HG02571 (cell line): Measurements from ENCODE around the gene CXXC4.
A peak's percentile ranks its signal among the peaks of the same experiment; 100 is the strongest.

ENCODE experiments used
- ATAC-seq: cut with Tn5 transposase; IDR thresholded peaks from one replicate; pipeline ENCODE4 v1.9.1; 2021; ENCODE audit warnings: mild to moderate bottlenecking, moderate library complexity; ENCODE audit not compliant: unreplicated experiment

The CXXC4 gene

GRCh38 chr4:104490096-104490769, 4.5 kb downstream of the CXXC4 start:
- ATAC-seq = peak; percentile 42

- peak; percentile 26 for ATAC-seq
Measured at GRCh38 chr4:104489731-104490095, 5.0 kb downstream of the CXXC4 start.

- no peak for ATAC-seq
Measured at GRCh38 chr4:104488151-104488550, 6.5 kb downstream of the CXXC4 start.

DNA sequence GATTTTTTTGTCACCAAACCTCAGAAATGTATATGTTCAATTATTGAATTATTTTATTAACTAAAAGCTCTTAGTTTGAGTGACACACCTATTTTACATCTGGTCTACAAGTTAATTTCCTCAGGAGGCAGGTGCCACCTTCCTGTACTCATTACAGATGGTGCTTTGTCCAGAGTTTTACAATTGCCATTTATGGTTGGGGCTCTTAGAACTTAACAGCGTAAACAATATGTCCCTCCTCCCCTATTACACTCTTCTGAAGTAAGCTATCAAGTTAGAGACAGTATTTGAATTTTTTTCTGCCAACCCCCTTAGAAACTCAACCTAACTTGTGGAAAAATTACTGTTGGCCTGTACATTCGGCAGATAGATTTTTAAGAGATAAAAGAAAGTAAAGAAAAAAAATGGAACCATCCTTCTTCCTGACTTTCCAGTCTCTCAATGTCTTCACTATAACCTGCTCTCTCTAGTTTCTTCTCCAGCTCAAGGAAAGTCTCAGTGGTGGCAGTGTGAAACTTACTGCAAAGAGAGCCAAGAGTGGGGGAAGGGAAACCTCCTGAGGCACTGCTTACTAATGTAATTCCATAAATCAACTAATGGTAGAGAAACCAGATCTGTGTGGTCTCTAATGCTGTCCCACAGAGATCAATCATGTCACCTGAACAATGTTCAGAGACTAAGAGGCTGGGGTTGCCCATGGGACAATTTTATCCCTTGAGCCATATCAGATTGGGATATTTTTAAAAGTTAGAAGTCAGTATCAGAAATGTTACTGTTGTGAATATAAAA, 7.8 kb downstream of the CXXC4 start:
- no peak for ATAC-seq

DNA sequence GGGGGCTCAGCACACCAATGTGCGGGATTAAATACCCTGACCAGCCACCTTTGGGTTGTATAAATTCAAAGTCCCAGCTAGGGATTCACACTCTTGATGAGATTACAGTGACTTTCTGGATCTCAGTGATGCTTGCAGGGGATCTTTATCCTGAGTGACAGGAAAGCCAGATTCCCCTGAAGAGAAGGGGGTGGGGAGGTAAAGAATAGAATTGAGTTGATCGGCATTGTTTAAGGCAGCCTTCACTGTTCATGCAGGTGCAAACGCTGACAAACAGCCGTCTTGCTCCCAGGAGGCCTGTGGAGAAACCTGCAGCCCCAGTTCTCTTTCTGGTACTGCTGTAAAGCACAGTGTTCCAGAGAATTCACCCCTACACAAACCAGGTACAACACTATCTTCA, 19.0 kb downstream of the CXXC4 start:
- no peak for ATAC-seq

DNA sequence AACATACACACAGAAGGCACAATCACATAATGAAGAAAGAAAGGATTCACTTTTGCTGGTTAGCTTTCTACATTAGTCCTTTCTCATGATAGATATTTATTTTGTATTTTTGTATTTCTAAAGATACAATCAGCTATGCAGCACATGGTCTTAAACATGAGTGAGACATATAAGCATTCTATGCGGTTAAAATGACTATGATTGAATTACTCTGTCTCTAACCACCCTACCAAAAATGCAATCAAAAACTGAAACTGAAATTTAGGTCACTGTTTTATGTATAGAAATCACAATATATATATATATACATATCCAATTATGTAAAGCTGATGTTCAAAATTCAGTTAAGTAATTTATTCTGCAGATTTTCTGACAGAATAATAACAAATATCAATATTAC, 21.9 kb downstream of the CXXC4 start:
- no peak for ATAC-seq

DNA sequence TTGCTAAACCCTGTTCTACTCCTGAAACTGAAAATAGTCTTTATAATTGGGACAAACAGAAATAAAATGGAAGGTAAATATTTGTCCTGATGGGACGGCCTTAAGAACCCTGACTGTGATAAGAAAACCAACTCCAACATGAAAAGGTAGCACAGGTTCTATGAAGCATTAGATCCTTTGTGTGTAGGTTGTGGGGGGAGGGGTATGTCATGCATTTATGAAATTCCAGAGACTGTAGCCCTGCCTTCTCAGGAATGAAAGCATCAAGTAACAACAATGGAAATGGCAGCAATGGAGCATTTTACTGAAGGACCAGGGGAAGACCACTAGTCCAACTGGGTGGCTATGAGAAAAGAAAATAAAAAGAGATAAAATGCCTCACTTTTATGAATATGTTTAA, 23.9 kb downstream of the CXXC4 start:
- no peak for ATAC-seq

DNA sequence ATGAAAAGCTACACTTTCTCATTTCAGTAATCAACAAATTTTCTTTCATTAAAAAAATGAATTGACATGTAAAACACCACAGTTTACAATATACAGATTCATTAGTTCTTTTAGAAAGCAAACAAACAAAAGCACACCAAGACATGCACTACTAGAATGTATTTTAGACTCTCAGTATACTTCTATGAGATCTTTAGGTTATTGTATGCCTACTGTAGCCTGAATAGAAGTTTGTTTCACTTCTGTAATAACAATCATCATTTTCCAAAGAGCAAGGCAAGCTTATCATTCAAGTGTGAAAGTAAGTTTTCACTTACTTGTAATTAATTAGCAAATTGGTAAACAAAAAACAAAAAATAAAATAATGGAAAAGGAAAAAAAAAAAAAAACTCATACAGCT, 24.9 kb downstream of the CXXC4 start:
- ATAC-seq = no peak

- ATAC-seq = no peak
Measured at GRCh38 chr4:104465619-104466018, 29.1 kb downstream of the CXXC4 start.

- no peak for ATAC-seq
Measured at GRCh38 chr4:104465201-104465600, 29.5 kb downstream of the CXXC4 start.

DNA sequence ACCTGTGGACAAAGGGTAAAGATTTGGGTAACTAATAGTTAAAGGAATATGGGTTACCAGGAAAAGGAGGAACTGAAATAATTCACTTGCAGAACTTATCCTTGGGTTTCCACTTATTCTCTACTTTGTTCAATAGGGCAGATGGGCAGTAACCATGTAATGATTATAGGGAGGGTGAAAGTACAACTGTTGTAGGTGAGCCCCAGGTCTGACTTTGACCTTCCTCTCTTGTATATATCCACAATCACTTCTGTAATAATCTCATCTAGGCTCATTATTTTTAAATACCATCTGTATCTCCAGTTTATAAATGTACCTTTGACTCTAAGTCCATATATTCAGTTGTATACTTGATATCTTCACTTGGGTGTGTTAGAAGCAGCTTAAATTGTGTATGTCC, 32.1 kb downstream of the CXXC4 start:
- ATAC-seq = no peak

GRCh38 chr4:104457308-104457981, 37.2 kb downstream of the CXXC4 start:
- ATAC-seq = peak; percentile 79

DNA sequence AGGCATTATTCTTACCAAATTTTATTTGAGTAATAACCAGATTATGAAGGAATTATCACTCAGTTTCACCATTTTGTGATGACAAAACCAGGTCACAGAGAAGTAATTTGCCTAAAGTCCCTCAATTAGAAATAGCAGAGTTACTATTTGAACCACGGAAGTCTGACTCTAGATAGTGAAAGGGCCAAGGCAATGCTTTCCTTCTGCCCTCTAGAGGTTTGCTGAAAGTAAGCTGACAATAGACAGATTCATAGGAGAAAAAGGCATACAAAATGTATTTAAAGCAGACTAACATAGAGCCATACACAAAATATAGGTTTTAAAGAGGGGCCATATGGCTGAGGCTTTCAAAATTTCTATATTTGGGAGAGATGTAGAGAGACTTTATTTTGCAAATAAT, 43.1 kb downstream of the CXXC4 start:
- ATAC-seq = peak; percentile 54

DNA sequence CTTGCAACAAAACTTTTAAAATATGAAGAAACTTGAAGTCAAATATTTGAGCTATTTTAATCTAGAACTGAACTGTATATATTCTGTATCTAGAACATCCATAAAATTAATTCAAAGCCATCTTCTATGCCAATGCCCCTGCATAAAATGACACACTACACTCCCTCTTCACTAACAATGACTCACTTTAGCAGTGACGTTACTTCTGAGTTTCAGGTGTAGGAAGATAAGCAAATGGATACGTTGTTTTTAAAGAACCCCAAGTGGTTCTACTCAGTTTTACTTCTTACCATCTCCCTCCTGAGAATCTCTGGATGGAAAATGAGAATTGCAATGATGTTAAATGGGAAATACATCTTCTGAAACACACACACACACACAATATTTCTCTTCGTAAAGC, 45.2 kb downstream of the CXXC4 start:
- ATAC-seq = no peak

DNA sequence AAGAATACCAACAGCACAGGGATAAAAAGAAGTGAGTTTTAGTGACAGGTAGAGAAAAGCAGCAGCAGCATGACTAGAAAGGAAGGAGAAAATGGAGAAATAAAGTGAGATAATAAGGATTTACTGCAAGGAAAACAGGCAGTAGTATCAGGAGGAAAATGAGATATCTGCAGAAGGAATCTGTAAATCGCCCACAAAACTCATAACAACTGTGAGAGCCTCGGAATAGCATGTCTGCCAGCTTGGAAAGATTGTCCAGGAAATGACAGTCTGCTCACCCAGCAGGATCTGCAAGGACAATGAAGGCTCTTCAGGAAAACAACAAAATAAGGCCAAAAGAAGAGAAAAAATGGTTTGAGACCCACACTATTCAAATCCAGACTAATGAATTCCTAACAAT, 47.4 kb downstream of the CXXC4 start:
- ATAC-seq = no peak

- no peak for ATAC-seq
Measured at GRCh38 chr4:104446431-104447278, 48.0 kb downstream of the CXXC4 start.

- no peak for ATAC-seq
Measured at GRCh38 chr4:104444685-104445084, 50.0 kb downstream of the CXXC4 start.

DNA sequence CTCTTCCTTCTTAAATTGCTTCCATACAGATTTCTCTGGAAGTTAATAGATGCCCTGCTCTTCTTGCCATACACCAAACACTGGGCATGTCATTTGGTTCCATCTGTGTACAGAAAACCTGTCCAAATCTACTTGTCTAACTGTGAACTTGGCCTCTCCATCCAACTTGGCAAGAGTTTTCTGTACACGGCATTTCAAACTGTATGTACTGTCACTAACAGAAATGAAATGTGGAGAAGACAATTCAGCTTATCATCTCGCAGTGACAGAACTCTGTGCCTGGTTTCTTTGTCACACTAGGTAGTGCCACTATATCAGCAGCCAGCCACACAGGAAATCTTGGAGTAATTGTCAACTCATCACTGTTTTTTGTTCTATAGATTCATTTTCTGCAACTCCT, 58.2 kb downstream of the CXXC4 start:
- no peak for ATAC-seq

DNA sequence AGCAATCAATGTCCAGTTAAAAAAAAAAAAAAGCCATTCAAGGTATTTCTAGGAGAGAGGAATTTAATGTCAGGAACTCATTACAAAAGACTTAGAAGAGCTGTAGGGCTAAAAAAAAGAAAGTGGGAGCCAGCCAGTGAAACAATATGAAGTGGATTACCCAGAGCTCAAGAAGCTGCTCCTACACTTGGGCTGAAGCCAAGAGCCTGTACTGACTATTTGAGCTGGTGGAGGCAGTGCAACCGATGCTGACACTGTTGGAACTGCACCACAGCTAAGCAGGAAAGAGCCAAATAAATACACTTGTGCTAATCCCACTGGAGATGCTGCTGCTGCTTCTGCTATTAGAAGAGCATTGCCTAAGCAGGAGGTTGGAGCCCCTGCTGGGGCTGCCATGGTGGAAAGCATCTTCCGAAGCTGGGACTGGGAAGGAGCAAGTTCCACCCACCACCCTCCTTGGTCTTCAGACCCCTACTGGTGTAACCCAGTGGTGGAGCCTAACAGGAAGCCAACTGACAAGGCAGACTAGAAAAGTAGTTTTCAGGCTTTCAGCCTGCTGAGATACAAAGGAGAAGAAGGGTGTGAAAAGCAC, 65.4 kb downstream of the CXXC4 start:
- ATAC-seq = no peak

- ATAC-seq = no peak
Measured at GRCh38 chr4:104425948-104426347, 68.7 kb downstream of the CXXC4 start.

DNA sequence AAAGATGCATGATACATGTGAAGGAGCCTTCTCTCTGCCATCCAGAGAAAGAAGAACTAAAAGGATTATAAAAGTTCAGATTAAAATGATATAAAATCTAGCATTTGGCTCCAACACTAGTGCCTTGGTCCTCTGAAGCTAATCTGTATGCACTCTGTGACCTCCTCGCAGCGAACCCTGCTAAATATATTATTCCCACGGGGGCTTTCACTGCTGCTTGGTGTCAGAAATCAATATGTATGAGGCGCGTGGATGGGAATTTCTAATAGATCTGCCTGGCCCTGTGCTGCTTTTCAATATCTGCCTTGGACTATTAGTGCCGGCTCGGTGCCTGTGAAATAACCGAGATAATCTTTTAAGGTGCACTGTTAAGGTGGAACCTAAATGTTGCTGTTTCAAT, 69.7 kb downstream of the CXXC4 start:
- ATAC-seq = no peak
